IPS-18c (cell line): ENCODE measurements around the gene TMOD4.
A peak's percentile ranks its signal among the peaks of the same experiment; 100 is the strongest.

Experiments
- H3K4me3 ChIP-seq: 2 replicates; pipeline ENCODE4 v1.7.0; 2013; ENCODE audit warnings: low read depth, mild to moderate bottlenecking, low read length, moderate library complexity; ENCODE audit not compliant: insufficient read depth
- H3K9me3 ChIP-seq: one replicate; pipeline ENCODE4 v1.6.1; 2013; ENCODE audit warnings: mild to moderate bottlenecking, low read length, moderate library complexity; ENCODE audit not compliant: control insufficient read depth, insufficient read depth

Gene TMOD4

GRCh38 chr1:151147132-151147503 is 28.7 kb downstream of the TMOD4 start:
- H3K9me3 ChIP-seq: no peaks in the 10 kb centered on the region
- H3K4me3 ChIP-seq: peak overlapping the region; percentile 67

GRCh38 chr1:151146412-151147131 is 29.2 kb downstream of the TMOD4 start, which contains the start of gene SEMA6C:
SEMA6C (minus strand) TSS chr1:151146631; CDS start chr1:151142621, 4,010 bp downstream.
- H3K4me3 ChIP-seq: peak within 1 kb of the TSS; percentile 67
- H3K9me3 ChIP-seq: no peaks in the 10 kb centered on the region

- Histone ChIP-seq H3K4me3 (peak overlapping the region; percentile 67), H3K9me3 (no peaks in the 10 kb centered on the region)
These were observed 29.7 kb downstream of the TMOD4 start for GRCh38 chr1:151146072-151146411.

GRCh38 chr1:151145304-151146071 is 30.3 kb downstream of the TMOD4 start:
- H3K4me3 ChIP-seq: peak overlapping the region; percentile 67

GRCh38 chr1:151144474-151145303 is 31.1 kb downstream of the TMOD4 start:
- H3K4me3 ChIP-seq: peak overlapping the region; percentile 67

More at GRCh38 chr1:151145304-151146071, 30.3 kb downstream of the TMOD4 start:
- H3K9me3 ChIP-seq: no peaks in the 10 kb centered on the region

GRCh38 chr1:151143986-151144385 is 31.8 kb downstream of the TMOD4 start:
- H3K4me3 ChIP-seq: peak overlapping the region; percentile 15; the same call in 1 of the 2 replicates
- no peaks in the 10 kb centered on the region for H3K9me3 ChIP-seq

More at GRCh38 chr1:151144474-151145303, 31.1 kb downstream of the TMOD4 start:
- no peaks in the 10 kb centered on the region for H3K9me3 ChIP-seq

- Histone ChIP-seq H3K4me3 (no peak overlapping the region), H3K9me3 (no peaks in the 10 kb centered on the region)
These were observed 32.7 kb downstream of the TMOD4 start for GRCh38 chr1:151143057-151143435.

- no peak overlapping the region for H3K4me3 ChIP-seq
- no peaks in the 10 kb centered on the region for H3K9me3 ChIP-seq
These were observed 33.2 kb downstream of the TMOD4 start for GRCh38 chr1:151142411-151143056.

- H3K4me3 ChIP-seq: no peak overlapping the region
These were observed 38.0 kb downstream of the TMOD4 start for GRCh38 chr1:151137789-151138188.

GRCh38 chr1:151135433-151136385 is 40.1 kb downstream of the TMOD4 start:
- Histone ChIP-seq H3K9me3 (no peaks in the 10 kb centered on the region), H3K4me3 (no peak overlapping the region)

More at GRCh38 chr1:151137789-151138188, 38.0 kb downstream of the TMOD4 start:
- H3K9me3 ChIP-seq: no peaks in the 10 kb centered on the region

- H3K9me3 ChIP-seq: no peaks in the 10 kb centered on the region
- no peak overlapping the region for H3K4me3 ChIP-seq
These were observed 40.8 kb downstream of the TMOD4 start for GRCh38 chr1:151134991-151135390.

GRCh38 chr1:151134396-151134795 is 41.4 kb downstream of the TMOD4 start:
- no peaks in the 10 kb centered on the region for H3K9me3 ChIP-seq
- no peak overlapping the region for H3K4me3 ChIP-seq

GRCh38 chr1:151133018-151133806 is 42.6 kb downstream of the TMOD4 start:
- no peaks in the 10 kb centered on the region for H3K9me3 ChIP-seq
- H3K4me3 ChIP-seq: peak overlapping the region; percentile 44; the same call in 1 of the 2 replicates

- H3K4me3 ChIP-seq: peak overlapping the region; percentile 55
- H3K9me3 ChIP-seq: no peaks in the 10 kb centered on the region
These were observed 43.3 kb downstream of the TMOD4 start for GRCh38 chr1:151132335-151133017.
